Measurements from ENCODE around the gene HINT1.
"Not testable (repeated sequence)": the region's sequence is repeated elsewhere in the genome, so short reads cannot be mapped to it uniquely, and the experiment has no call there.

GRCh38 chr5:131138406-131138805 lies 26.6 kb downstream of the HINT1 start:
- not testable (repeated sequence) for TF ChIP-seq CTCF (IDR thresholded peaks at IDR 0.05; ENCODE audit: low read length); EZH2 (optimal IDR thresholded peaks at IDR 0.05; ENCODE audit: low read depth, low read length); EZH2phosphoT487 (IDR thresholded peaks at IDR 0.05; ENCODE audit: low read length)
